GM20000 (cell line): ENCODE results near the gene CHSY1.
A peak's percentile ranks its signal among the peaks of the same experiment; 100 is the strongest.

Experiments
- DNase-seq: peaks from one replicate; pipeline ENCODE4 v3.0.0; 2012; ENCODE audit warnings: low spot score
- TF ChIP-seq, protein P1 (sequence below): IDR thresholded peaks from 2 replicates; pipeline ENCODE4 v1.5.1; 2012; ENCODE audit warnings: mild to moderate bottlenecking, control low read depth; ENCODE audit errors: extremely low read depth, missing control alignments

Gene CHSY1

GRCh38 chr15:101187820-101188636 lies 63.8 kb downstream of the CHSY1 start:
- DNase-seq = peak; percentile 58

GRCh38 chr15:101185770-101186169 lies 66.1 kb downstream of the CHSY1 start:
- TF ChIP-seq, protein P1, sequence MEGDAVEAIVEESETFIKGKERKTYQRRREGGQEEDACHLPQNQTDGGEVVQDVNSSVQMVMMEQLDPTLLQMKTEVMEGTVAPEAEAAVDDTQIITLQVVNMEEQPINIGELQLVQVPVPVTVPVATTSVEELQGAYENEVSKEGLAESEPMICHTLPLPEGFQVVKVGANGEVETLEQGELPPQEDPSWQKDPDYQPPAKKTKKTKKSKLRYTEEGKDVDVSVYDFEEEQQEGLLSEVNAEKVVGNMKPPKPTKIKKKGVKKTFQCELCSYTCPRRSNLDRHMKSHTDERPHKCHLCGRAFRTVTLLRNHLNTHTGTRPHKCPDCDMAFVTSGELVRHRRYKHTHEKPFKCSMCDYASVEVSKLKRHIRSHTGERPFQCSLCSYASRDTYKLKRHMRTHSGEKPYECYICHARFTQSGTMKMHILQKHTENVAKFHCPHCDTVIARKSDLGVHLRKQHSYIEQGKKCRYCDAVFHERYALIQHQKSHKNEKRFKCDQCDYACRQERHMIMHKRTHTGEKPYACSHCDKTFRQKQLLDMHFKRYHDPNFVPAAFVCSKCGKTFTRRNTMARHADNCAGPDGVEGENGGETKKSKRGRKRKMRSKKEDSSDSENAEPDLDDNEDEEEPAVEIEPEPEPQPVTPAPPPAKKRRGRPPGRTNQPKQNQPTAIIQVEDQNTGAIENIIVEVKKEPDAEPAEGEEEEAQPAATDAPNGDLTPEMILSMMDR = no peak
- no peak for DNase-seq

More at GRCh38 chr15:101187820-101188636, 63.8 kb downstream of the CHSY1 start:
- TF ChIP-seq, protein P1 = no peak

- TF ChIP-seq, protein P1 = no peak
- DNase-seq = no peak
These were observed 66.5 kb downstream of the CHSY1 start for GRCh38 chr15:101185336-101185735.

GRCh38 chr15:101184830-101185229 lies 67.0 kb downstream of the CHSY1 start:
- no peak for DNase-seq
- TF ChIP-seq, protein P1 = no peak

DNA sequence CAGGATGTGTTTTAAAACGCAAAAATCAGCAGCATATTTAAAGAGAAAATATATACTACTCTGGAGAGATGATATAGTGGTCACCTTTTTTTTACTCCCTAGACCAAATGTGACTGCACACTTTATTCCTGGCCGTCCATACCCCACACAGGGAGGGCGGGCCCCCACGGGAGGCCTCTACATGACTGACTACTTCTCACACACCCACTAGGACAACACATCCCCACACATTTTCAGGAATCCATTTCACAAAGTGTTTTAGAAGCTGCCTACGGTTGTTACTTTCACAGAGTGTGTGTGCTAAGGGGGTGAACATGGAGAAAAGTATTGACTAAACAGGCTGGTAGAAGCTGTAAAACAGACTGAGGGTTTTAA lies 67.9 kb downstream of the CHSY1 start:
- TF ChIP-seq, protein P1 = no peak
- DNase-seq = no peak

DNA sequence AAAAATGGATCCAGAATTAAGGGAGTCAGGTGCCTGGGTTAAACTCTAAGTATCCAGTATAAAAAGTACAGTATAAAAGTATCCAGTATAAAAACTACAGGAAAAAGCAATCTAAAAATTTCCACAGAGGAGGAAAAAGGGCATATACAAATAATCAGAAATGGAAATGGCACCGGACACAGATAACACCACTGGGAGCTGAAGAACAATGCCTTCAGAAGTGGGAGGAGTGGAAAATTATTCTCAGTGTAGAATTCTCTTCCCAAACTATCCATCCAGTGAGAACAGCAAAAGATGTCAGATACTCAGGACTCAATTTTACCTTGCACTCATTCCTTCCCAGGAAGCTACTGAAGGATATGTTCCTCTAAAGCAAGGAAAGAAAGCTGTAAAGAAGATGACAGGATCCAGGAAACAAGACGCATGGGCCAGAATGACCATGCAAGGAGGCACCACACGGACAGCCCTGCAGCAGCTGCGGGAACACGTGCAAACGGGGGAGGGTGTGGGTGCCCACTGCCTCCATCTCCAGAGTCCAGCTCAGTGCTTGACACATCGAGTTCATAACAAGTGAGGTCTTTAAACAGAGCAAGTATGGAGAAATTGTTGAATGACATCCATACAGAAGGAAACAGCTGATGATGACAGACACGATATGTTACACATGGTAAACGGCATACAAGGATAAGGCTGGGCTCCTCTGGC lies 68.5 kb downstream of the CHSY1 start:
- TF ChIP-seq, protein P1 = no peak
- DNase-seq = no peak

DNA sequence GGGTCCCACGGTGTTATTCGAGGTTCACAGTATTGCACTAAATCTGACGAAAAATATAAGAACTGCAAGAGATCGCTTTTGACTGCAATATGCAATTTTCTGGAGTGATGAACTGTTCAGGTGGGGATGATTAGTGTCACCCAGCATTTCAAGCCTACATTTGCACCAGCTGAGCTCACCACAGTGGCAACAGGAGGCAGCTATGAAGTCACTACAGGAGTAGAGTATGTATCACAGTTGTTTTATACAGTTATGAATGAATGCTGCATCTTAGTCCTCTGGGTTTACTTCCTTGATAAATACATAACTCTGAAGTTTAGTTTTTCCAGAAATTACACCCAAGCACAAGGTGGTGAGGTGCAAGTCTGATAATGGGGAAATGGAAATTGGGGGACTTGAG lies 69.6 kb downstream of the CHSY1 start:
- DNase-seq = no peak
- TF ChIP-seq, protein P1 = no peak
